Activated effector memory CD4-positive, alpha-beta T cell treated with anti-CD3 and anti-CD28 coated beads, Interleukin-2, amount 50 U/mL, for 16 hours (primary cell): ENCODE data around the gene DENND1A.
"Not testable (repeated sequence)": the region's sequence is repeated elsewhere in the genome, so short reads cannot be mapped to it uniquely, and the experiment has no call there.

Experiments used
- DNase-seq: peaks from one replicate; pipeline ENCODE4 v3.0.0-alpha.2; 2020

DENND1A gene

DNA sequence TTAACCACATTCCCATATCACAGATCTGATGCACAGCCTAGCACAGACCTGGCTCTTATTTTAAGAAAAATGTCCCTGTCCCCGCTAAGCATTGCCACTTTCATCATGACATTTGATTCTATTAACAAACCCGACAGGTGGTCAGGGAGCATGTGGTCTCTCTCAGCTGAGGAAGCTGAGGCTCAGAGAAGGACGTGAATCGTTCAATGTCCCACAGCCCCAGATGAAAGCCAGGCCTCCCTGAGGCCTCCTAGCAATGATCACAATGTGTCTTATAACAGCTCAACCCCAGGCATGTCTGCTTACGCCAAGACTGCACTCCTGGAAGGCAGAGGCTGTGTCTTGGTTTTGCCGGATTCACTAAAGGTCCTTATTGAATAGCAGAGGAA lies 584.4 kb downstream of the DENND1A start:
- no peak for DNase-seq

DNA sequence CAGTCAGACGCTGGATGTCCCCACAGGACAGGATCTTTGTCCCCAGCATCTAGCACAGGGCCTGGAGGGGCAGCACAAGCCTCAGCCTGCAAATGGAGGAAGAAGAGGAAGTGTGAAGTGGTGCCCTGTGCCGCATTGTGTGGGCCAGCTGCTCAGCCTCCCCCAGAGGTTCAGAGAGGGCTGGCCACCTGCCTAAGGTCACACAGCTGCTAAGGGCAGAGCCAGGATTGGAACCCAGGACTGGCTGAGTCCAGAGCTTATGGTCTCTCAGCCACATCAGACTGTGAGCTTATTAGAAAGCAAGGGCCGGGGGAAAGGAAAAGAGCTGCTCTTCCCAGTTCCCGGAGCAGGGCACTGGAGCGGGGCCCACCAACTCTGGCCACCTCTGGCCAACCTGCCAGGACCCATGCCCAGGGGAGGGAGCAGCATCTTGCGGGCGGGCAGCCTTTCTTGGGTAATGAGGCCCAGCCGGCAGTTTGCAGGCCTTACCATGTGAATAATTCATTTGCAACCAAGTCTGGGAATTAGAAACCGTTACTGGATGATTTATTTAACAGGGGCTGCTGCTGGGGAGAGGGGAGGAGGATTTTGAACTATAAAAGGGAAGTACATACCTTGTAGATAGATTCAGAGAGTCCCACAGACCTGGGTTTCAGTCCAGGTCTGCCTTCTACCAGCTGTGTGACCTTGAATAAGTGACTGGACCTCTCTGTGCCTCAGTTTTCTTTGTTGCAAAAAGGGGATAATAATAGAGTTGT lies 585.6 kb downstream of the DENND1A start:
- no peak for DNase-seq

- DNase-seq: no peak
Observed at GRCh38 chr9:123343443-123344191, 586.3 kb downstream of the DENND1A start.

DNA sequence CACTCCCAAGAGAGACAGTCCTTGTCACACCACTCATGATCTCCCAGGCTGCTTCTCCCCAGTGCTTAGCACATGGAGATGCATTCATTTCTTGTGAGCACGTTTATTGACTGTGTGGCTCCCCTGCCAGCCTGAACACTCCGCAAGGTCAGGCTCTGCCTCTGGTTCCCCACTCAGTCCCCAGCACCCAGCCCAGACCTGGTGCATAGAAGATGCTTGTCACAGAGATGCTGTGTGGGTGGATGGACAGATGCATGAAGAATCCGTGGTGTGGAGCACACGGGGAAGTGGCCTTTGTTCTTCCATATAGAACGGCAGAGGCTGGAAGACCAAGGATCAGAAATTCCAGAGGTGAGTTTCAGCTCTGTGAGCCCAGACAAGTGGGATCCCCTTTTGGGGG lies 587.7 kb downstream of the DENND1A start:
- DNase-seq: no peak

DNA sequence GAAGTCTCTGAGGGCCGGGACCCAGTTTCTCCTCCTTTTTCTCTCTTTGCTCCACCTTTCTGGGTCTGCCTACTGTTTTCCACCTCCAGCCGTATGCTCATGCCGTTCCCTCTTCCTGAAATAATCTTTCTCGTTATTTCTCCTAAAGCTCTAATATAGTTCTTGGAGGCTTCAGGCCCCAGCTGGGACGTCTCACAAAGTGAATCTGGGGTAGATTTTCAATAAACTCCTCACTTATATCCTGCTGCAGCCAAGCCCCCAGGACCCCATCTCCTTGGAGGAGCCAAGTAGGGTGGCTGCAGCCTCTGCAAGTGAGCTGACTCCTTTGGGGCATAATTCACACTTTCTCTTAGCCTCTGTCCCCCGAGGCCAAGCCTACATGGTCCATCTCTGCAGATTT lies 588.1 kb downstream of the DENND1A start:
- DNase-seq: no peak

DNA sequence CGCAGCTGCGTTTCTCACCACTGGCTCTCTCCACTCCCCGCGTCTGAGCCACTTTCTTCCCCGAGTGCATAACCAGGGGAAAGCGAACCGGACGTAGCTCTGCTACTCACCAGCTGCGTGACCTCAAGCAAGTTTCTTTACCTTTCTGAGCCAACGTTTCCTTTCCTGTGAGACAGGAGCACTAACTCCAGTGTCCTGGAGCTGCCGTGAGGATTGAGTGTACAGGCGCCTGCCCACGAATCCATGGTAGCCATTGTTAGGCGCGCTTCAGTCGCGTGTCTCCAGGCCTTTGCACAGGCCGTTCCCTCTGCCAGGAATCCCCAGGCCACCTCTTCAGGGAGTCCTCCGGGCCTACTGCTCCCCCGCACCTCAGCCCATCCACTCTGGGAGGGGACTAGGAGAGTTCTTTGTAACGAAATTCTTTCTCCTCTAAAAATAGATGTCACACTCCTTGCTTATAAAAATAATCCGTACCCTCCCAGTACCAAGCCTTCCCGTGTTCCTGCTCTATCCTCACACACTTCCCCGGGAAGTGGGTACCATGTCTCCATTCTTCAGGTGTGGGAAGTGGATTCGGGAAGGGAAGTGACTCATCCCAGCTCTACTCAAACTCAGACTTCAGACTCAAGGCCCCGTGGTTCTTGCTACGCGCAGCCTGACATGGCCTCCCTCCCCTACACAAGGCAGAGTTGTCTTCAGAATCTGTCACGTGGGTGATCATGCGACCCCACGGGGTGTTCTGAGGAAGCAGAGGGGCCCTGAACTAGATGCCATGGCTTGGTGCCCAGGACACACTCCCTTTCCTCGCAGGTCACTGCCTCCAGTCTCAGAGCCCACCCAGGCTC lies 590.0 kb downstream of the DENND1A start:
- DNase-seq: no peak

- peak; percentile 84 for DNase-seq
Observed at GRCh38 chr9:123338710-123339665, 590.9 kb downstream of the DENND1A start.

- DNase-seq: no peak
Observed at GRCh38 chr9:123337971-123338370, 592.0 kb downstream of the DENND1A start.

GRCh38 chr9:123336959-123337358 lies 593.0 kb downstream of the DENND1A start:
- DNase-seq: no peak

DNA sequence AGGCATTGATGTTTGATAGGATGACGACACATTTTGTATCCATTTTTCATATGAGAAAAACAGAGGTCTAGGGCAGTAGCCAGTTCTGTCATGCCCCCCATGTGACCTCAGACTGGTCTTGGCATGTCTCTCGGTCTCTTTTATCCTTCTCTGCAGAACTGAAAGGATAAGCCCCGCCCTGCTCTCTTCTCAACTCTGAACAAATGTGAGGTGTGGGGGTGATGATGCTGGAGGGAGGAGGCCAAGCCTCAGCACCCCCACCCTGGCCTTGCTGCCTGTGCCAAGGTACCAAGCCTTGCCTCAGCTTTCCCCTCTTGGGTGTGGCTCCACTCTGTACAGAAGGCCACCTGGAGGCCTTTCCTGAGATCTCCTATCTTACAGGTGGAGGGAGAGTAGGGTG lies 593.5 kb downstream of the DENND1A start:
- no peak for DNase-seq

GRCh38 chr9:123335986-123336329 lies 594.0 kb downstream of the DENND1A start:
- no peak for DNase-seq

DNA sequence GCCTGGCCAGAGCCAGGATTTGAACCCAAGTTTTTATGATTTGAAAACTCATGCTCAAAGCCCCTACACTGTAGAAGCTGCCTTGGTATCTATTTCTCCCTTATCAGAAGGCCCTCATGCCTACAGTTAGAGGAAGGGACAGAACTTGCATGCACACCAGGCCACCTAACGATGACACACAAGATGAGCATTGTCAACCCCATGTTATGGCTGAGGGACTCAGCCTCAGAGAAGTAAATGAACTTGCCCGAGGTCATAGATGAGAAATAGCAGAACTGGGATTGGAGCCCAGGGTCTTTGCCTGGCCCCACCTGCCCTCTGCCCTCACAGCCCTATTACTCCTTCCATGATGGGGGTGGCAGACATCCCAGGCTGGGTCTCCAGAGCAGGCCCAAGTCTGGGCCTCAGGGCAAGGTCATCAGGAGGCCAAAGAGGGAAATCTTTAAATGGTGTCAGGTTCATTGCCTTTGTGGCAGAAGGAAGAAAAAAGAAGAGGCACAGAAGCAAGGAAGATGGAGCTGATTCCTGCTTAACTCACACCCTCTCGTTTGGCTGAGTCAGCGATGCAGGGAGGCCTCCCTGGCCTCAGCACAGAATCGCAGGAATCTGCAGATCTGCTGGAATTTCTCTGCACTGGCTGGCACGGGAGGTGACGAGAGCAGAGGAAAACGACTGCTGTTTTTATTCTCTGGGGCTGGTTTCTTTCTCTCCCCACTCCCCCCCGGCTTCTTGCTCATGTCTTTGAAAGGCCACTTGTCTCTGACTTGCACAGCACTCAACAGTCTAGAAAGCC lies 594.5 kb downstream of the DENND1A start:
- DNase-seq: no peak

DNA sequence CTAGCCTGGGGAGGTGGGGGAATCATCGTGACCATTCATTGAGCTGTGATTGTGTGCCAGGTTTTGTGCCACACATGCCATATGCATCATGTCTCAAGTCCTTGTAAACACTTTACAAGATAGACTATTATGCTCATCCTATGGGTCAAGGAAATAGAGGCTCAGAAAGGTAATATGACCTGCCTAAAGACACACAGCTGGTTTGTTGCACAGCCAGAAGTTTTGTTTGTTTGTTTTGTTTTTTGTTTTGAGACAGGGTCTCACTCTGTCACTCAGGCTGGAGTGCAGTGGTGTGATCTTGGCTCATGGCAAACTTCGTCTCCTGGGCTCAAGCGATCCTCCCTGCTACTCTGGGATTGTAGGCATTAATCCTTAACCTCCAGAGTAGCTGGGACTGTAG lies 595.3 kb downstream of the DENND1A start:
- DNase-seq: no peak

DNA sequence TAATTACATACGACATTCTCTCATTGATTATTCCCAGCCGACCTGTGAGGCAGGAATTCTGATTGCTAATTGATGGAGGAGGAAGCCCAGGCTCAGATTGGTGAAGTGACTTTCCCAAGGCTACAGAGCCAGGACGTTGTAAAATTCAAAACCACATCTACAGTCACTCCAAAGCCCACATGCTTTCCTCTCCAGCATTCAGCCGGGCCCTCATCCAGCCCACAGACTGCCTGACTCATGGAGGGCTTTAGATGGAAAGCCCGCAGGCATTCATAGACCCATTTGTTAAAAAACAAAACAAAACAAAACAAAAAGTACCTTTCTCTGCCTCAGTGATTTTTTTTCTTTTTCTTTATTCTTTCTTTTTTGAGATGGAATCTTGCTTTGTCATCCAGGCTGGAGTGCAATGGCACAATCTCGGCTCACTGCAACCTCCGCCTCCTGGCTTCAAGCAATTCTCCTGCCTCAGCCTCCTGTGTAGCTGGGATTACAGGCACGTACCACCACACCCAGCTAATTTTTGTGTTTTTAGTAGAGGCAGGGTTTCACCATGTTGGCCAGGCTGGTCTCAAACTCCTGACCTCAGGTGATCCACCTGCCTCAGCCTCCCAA lies 596.8 kb downstream of the DENND1A start:
- DNase-seq: not testable (repeated sequence)

DNA sequence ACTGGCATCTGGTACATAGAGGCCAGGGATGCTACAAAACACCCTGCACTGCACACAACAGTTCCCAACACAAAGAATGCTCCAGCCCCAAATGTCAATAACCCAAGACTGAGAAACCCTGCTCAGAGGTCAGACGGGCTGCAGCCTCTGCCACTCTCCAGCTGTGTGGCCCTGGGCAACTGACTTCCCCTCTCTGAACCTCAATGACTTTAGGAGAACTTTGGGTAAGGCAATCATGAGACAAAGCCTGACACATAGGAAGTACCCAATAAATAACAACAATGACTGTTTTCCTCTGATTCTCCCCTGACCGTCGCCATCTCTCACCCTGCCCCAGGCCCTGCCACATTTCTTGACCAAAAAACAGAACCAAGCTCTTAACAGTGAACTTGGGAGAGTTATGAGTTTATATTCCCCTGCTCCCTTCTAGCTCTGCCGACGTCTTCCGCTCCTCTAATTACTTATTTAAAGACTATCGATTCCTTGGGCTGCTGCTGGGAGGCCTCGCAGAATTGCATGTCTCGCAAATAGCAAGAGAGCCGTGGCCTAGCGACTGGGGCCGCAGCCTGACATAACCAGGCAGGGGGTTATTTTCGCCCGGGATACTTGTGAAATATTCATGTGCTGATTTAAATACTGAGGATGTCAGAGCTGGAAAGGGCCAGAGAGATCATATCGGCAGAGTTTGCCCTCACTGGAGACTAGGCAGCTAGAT lies 598.4 kb downstream of the DENND1A start:
- no peak for DNase-seq
